DND-41 (cell line): ENCODE results near the gene FHOD3.

ENCODE experiments used
- ATAC-seq: fragments of 200-7000 bp; cut with Tn5 transposase; 3 replicates; pipeline ENCODE4 v1.9.1; 2021; ENCODE audit warnings: low read depth; ENCODE audit not compliant: insufficient read depth
- DNase-seq: peaks from one replicate; pipeline ENCODE4 v3.0.0-alpha.2; 2020
- H2AFZ ChIP-seq: 2 replicates; pipeline ENCODE4 v1.6.0; 2012; ENCODE audit warnings: low read depth, low read length
- H3K27ac ChIP-seq: 2 replicates; pipeline ENCODE4 v1.5.1; 2012; ENCODE audit warnings: low read length, inconsistent platforms
- H3K27me3 ChIP-seq: fragments of 200-600 bp; sonication (generic); 2 replicates; pipeline ENCODE4 v1.6.0; 2012; ENCODE audit warnings: low read length, mild to moderate bottlenecking, inconsistent platforms; ENCODE audit not compliant: insufficient read depth, poor library complexity
- H3K36me3 ChIP-seq: 2 replicates; pipeline ENCODE4 v1.5.1; 2012; ENCODE audit warnings: low read length, inconsistent platforms; ENCODE audit not compliant: insufficient read depth
- H3K4me1 ChIP-seq: 2 replicates; pipeline ENCODE4 v1.5.1; 2012; ENCODE audit warnings: mild to moderate bottlenecking, low read length; ENCODE audit not compliant: insufficient read depth
- H3K4me2 ChIP-seq: 2 replicates; pipeline ENCODE4 v1.6.0; 2012; ENCODE audit warnings: mild to moderate bottlenecking, moderate library complexity, low read length, inconsistent platforms; ENCODE audit not compliant: insufficient read depth
- H3K4me3 ChIP-seq, 2 experiments: fragments of 200-600 bp in 1 of 2; shearing (Covaris generic) in 1 of 2; 2 replicates each; pipeline ENCODE4 v1.5.1; 2012 to 2016; ENCODE audit warnings: inconsistent platforms in 2 of 2, low read length in 2 of 2, mild to moderate bottlenecking in 2 of 2, low read depth in 1 of 2, moderate library complexity in 1 of 2
- H3K79me2 ChIP-seq: 2 replicates; pipeline ENCODE4 v1.6.0; 2012; ENCODE audit warnings: low read length, inconsistent platforms; ENCODE audit not compliant: insufficient read depth
- H3K9ac ChIP-seq: 2 replicates; pipeline ENCODE4 v1.6.0; 2012; ENCODE audit warnings: low read depth, mild to moderate bottlenecking, inconsistent platforms, low read length, moderate library complexity
- H3K9me3 ChIP-seq: 2 replicates; pipeline ENCODE4 v1.5.1; 2012; ENCODE audit warnings: low read length, moderate library complexity, mild to moderate bottlenecking, inconsistent platforms; ENCODE audit not compliant: insufficient read depth, severe bottlenecking
- H4K20me1 ChIP-seq: 2 replicates; pipeline ENCODE4 v1.6.0; 2012; ENCODE audit warnings: low read length; ENCODE audit not compliant: insufficient read depth
- EZH2 ChIP-seq: IDR thresholded peaks from 3 replicates; pipeline ENCODE4 v1.6.1; 2012; ENCODE audit warnings: borderline replicate concordance, low read depth, mild to moderate bottlenecking, moderate library complexity, low read length, inconsistent platforms; ENCODE audit not compliant: severe bottlenecking
- TF ChIP-seq, protein P1 (sequence below): IDR thresholded peaks from 2 replicates; pipeline ENCODE4 v1.5.1; 2012; ENCODE audit warnings: borderline replicate concordance, low read length, moderate library complexity, mild to moderate bottlenecking; ENCODE audit not compliant: poor library complexity, severe bottlenecking; ENCODE audit errors: extremely low read depth

The FHOD3 gene

DNA sequence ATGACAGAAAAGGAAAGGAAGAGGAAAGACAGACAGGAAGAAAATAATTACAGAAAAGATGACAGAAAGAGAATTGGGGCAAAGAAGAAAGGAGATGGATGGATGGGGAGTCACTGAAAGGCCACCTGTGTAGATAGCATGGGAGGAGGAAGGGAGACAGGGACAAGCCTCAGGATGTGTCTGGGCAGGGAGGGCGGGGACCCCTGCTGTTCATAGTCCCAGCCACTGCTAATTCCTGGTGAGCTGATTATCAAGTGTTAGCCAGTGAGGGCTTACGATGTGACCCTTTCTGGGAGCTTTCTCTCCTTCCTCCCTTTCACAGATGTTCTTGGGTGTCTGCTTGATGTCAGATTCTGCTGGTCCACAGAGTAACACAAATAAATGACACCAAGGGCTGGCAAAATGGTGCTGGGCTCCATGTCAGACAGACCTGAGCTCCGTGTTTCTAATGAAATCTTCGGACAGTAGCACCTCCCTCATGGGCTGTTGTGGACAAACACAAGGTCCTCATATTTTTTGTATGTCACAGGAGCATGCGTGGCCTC is 13.6 kb downstream of the FHOD3 start:
- H4K20me1 ChIP-seq = no peaks in the 10 kb centered on the region
- no peak overlapping the region for H2AFZ ChIP-seq
- ATAC-seq (no peak), DNase-seq (no peak)
- H3K9ac ChIP-seq = no peak overlapping the region
- no peak overlapping the region for H3K4me3 ChIP-seq
- no peaks in the 10 kb centered on the region for H3K9me3 ChIP-seq
- TF ChIP-seq, protein P1, sequence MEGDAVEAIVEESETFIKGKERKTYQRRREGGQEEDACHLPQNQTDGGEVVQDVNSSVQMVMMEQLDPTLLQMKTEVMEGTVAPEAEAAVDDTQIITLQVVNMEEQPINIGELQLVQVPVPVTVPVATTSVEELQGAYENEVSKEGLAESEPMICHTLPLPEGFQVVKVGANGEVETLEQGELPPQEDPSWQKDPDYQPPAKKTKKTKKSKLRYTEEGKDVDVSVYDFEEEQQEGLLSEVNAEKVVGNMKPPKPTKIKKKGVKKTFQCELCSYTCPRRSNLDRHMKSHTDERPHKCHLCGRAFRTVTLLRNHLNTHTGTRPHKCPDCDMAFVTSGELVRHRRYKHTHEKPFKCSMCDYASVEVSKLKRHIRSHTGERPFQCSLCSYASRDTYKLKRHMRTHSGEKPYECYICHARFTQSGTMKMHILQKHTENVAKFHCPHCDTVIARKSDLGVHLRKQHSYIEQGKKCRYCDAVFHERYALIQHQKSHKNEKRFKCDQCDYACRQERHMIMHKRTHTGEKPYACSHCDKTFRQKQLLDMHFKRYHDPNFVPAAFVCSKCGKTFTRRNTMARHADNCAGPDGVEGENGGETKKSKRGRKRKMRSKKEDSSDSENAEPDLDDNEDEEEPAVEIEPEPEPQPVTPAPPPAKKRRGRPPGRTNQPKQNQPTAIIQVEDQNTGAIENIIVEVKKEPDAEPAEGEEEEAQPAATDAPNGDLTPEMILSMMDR = no peak
- no peak for TF ChIP-seq EZH2
- H3K4me2 ChIP-seq = no peak overlapping the region
- no peaks in the 10 kb centered on the region for H3K36me3 ChIP-seq
- no peaks in the 10 kb centered on the region for H3K27me3 ChIP-seq
- no peak overlapping the region for H3K27ac ChIP-seq
- H3K79me2 ChIP-seq = no peaks in the 10 kb centered on the region
- H3K4me1 ChIP-seq = no peaks in the 10 kb centered on the region

DNA sequence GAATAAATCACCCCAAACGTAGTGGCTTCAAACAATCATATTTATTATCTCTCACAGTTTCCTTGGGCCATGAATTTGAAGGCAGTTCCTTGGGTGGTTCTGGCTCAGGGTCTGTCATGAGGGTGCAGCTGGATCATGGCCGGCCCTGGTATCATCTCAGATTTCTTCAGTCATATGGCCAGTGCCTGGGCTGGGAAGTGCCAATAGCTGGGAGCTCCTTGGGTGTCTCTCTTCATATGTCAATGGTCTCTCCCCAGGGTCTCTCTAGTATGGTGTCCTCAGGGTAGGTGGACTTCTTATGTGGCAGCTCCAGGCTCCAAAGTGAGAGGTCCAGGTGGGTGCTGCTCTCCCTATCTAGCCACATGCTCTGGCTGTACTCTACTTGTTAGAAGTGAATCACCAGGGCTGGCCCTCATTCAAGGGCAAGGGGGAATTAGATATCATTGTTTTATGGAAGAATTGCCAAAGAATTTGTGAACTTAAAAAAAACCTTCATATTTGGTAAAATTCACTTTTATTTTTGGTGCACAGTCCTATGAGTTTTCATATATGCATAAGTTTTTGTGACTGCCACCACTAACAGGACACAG is 15.4 kb downstream of the FHOD3 start:
- DNase-seq (no peak), ATAC-seq (no peak)
- H3K4me3 ChIP-seq = no peak overlapping the region
- no peak overlapping the region for H3K4me2 ChIP-seq
- no peaks in the 10 kb centered on the region for H3K36me3 ChIP-seq
- H3K79me2 ChIP-seq = no peaks in the 10 kb centered on the region
- H3K27ac ChIP-seq = no peak overlapping the region
- no peaks in the 10 kb centered on the region for H3K4me1 ChIP-seq
- no peaks in the 10 kb centered on the region for H3K9me3 ChIP-seq
- H3K9ac ChIP-seq = no peak overlapping the region
- no peaks in the 10 kb centered on the region for H4K20me1 ChIP-seq
- TF ChIP-seq, protein P1 = no peak
- no peak for TF ChIP-seq EZH2
- no peaks in the 10 kb centered on the region for H3K27me3 ChIP-seq
- H2AFZ ChIP-seq = no peak overlapping the region

DNA sequence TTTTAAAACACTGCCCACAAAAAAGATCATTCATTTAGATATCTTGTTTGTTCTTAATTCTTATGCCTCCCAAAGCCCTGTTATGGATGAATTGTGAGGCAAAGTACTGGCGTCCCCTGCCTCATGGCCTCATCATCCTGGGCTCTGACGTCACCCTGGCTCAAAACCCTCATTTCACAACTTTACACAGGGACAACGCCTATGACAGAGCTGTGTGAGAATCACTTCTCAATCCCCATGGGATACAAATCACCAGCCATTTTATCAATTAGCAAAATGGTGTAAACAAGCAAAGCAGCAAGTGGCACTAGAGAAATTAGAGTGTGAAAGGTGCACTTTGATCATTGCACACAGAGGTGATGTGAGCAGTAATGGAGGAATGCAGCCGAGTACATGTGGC is 16.6 kb downstream of the FHOD3 start:
- Histone ChIP-seq H3K27me3 (no peaks in the 10 kb centered on the region), H4K20me1 (no peaks in the 10 kb centered on the region), H3K9ac (no peak overlapping the region), H3K9me3 (no peaks in the 10 kb centered on the region), H3K4me1 (no peaks in the 10 kb centered on the region), H3K4me3 (no peak overlapping the region), H3K27ac (no peak overlapping the region), H3K79me2 (no peaks in the 10 kb centered on the region), H2AFZ (no peak overlapping the region), H3K36me3 (no peaks in the 10 kb centered on the region), H3K4me2 (no peak overlapping the region)
- DNase-seq = no peak
- ATAC-seq = no peak
- TF ChIP-seq, protein P1 = no peak
- no peak for TF ChIP-seq EZH2
